Uterus (tissue), 4 donors: ENCODE results near the gene SH2D3C. TPM values are rescaled to one million over a fixed set of nuclear protein-coding genes. Genes with fewer than 3 reads are reported as not detected.

Experiments
- DNase-seq, 2 donors: peaks; one replicate each; pipeline ENCODE4 v3.0.0-alpha.2; 2019 to 2020
- H3K27ac ChIP-seq, 2 donors: fragments of 200-600 bp; sonication (generic); 1 replicate in 1 of 2; 2 replicates in 1 of 2; pipeline ENCODE4 v1.5.1; 2016 to 2018
- H3K27me3 ChIP-seq, 2 donors: fragments of 200-600 bp; sonication (generic); one replicate each; pipeline ENCODE4 v1.5.1; 2018 to 2019; ENCODE audit warnings: control low read depth in 1 of 2
- H3K36me3 ChIP-seq, 2 donors: fragments of 200-600 bp; sonication (generic); one replicate each; pipeline ENCODE4 v1.5.1; 2019; ENCODE audit warnings: control low read depth in 1 of 2
- H3K4me1 ChIP-seq, 2 donors: fragments of 200-600 bp; sonication (generic); one replicate each; pipeline ENCODE4 v1.5.1; 2018 to 2019; ENCODE audit warnings: control low read depth in 1 of 2
- H3K4me3 ChIP-seq, 2 donors: fragments of 200-600 bp; sonication (generic); 1 replicate in 1 of 2; 2 replicates in 1 of 2; pipeline ENCODE4 v1.5.1; 2018 to 2019; ENCODE audit warnings: mild to moderate bottlenecking in 1 of 2
- H3K9me3 ChIP-seq, 2 donors: fragments of 200-600 bp; sonication (generic); one replicate each; pipeline ENCODE4 v1.5.1; 2019; ENCODE audit warnings: control low read depth in 1 of 2
- CTCF ChIP-seq, 4 experiments: fragments of 200-600 bp in 2 of 4; fragments of 450-650 bp in 2 of 4; sonication (generic) in 2 of 4; IDR thresholded peaks; one replicate each; pipeline ENCODE4 v1.5.1; 2016 to 2019; ENCODE audit warnings: antibody characterized with exemption in 4 of 4, mild to moderate bottlenecking in 2 of 4, moderate library complexity in 1 of 4
- POLR2A ChIP-seq, 2 donors: fragments of 450-650 bp; IDR thresholded peaks; one replicate each; pipeline ENCODE4 v1.6.1; 2016; ENCODE audit warnings: antibody characterized with exemption in 2 of 2, mild to moderate bottlenecking in 1 of 2, moderate library complexity in 1 of 2
- intact Hi-C: fragments of 100-400 bp; cut with DNase I; formaldehyde crosslinking; loops from one replicate; pipeline ENCODE4 v1.15.1; 2023; ENCODE audit warnings: low total_unique reads
- total RNA-seq, 4 donors: library from RNA; depleted of rRNA in 3 of 4; stranded (reverse); fragments of >200 nt in 3 of 4; gene quantifications; one replicate each; pipeline versions ENCODE4 v1.1.0 to v1.2.4, GENCODE V29; 2014 to 2023
- donor health status: DM: yes; HTN: yes; CAD: no.

SH2D3C gene
- total RNA-seq, 4 donors from 2014 or later, result 3.6 to 38.1 (median 19.8) TPM

- Histone ChIP-seq H3K27me3 (no peaks in the 10 kb centered on the region), H3K27ac (no peak overlapping the region), H3K9me3 (no peaks in the 10 kb centered on the region), H3K4me3 (no peak overlapping the region), H3K36me3 (no peaks in the 10 kb centered on the region), H3K4me1 (no peaks in the 10 kb centered on the region)
- TF ChIP-seq POLR2A (IDR thresholded peaks at IDR 0.05), result no peak
- no peak for TF ChIP-seq CTCF (IDR thresholded peaks at IDR 0.05)
- DNase-seq, result no peak
- intact Hi-C loops, result no loop called here
Observed at GRCh38 chr9:127712867-127713266, 65.6 kb downstream of the SH2D3C start.

GRCh38 chr9:127712371-127712770 is 66.1 kb downstream of the SH2D3C start:
- H3K27me3 ChIP-seq, result no peaks in the 10 kb centered on the region
- intact Hi-C loops, result no loop called here

GRCh38 chr9:127711831-127712274 is 66.6 kb downstream of the SH2D3C start:
- no peaks in the 10 kb centered on the region for H3K27me3 ChIP-seq
- no peak for TF ChIP-seq CTCF (IDR thresholded peaks at IDR 0.05)
- TF ChIP-seq POLR2A (IDR thresholded peaks at IDR 0.05), result no peak
- H3K9me3 ChIP-seq, result no peaks in the 10 kb centered on the region
- intact Hi-C loops, result no loop called here
- no peak for DNase-seq
- no peaks in the 10 kb centered on the region for H3K36me3 ChIP-seq
- no peaks in the 10 kb centered on the region for H3K4me1 ChIP-seq
- H3K27ac ChIP-seq, result no peak overlapping the region
- no peak overlapping the region for H3K4me3 ChIP-seq

More at GRCh38 chr9:127712371-127712770, 66.1 kb downstream of the SH2D3C start:
- Histone ChIP-seq H3K4me1 (no peaks in the 10 kb centered on the region), H3K36me3 (no peaks in the 10 kb centered on the region), H3K27ac (no peak overlapping the region), H3K9me3 (no peaks in the 10 kb centered on the region), H3K4me3 (no peak overlapping the region)
- no peak for TF ChIP-seq POLR2A (IDR thresholded peaks at IDR 0.05)
- no peak for TF ChIP-seq CTCF (IDR thresholded peaks at IDR 0.05)
- DNase-seq, result no peak

GRCh38 chr9:127711226-127711701 is 67.2 kb downstream of the SH2D3C start:
- H3K36me3 ChIP-seq, result no peaks in the 10 kb centered on the region
- no peaks in the 10 kb centered on the region for H3K9me3 ChIP-seq
- H3K4me3 ChIP-seq, result no peak overlapping the region
- H3K4me1 ChIP-seq, result no peaks in the 10 kb centered on the region
- H3K27ac ChIP-seq, result no peak overlapping the region
- intact Hi-C loops, result no loop called here
- TF ChIP-seq POLR2A (IDR thresholded peaks at IDR 0.05), result no peak
- TF ChIP-seq CTCF (IDR thresholded peaks at IDR 0.05), result no peak
- no peak for DNase-seq
- H3K27me3 ChIP-seq, result no peaks in the 10 kb centered on the region

GRCh38 chr9:127710204-127710783 is 68.2 kb downstream of the SH2D3C start:
- Histone ChIP-seq H3K27ac (no peak overlapping the region), H3K4me1 (no peaks in the 10 kb centered on the region), H3K36me3 (no peaks in the 10 kb centered on the region), H3K9me3 (no peaks in the 10 kb centered on the region), H3K27me3 (no peaks in the 10 kb centered on the region), H3K4me3 (no peak overlapping the region)
- no peak for DNase-seq
- TF ChIP-seq POLR2A (IDR thresholded peaks at IDR 0.05) (no peak), CTCF (IDR thresholded peaks at IDR 0.05) (no peak)
- intact Hi-C loops, result no loop called here
